IMR-90 (cell line): ENCODE data around the gene TPT1. TPM values are rescaled to one million over a fixed set of nuclear protein-coding genes. Genes with fewer than 3 reads are reported as not detected.

Source experiments
- ATAC-seq: fragments of 200-7000 bp; cut with Tn5 transposase; 2 replicates; pipeline ENCODE4 v1.9.1; 2020; ENCODE audit warnings: low read depth, mild to moderate bottlenecking, moderate library complexity
- BruUV-seq: library from RNA; stranded (reverse); fragments of 400-500 nt; replicated peaks from 2 replicates; lab custom pipeline; 2021; lab: Mats Ljungman, UMichigan
- CTCF ChIA-PET: fragments of 300-600 bp; formaldehyde crosslinking; extraction: SDS; loops from one replicate; lab custom pipeline; 2021; ENCODE audit warnings: antibody characterized with exemption; lab: Yijun Ruan, JAX
- POLR2A ChIA-PET: fragments of 300-600 bp; sonication (Branson Sonifier 250); formaldehyde crosslinking; loops from one replicate; lab custom pipeline; 2022; ENCODE audit warnings: antibody characterized with exemption; ENCODE audit not compliant: unreplicated experiment; lab: Charles Lee
- DNase-seq: peaks from one replicate; pipeline ENCODE4 v3.0.0; 2013
- H2AFZ ChIP-seq: replicated peaks from 2 replicates; pipeline ENCODE3; 2013; ENCODE audit warnings: low read length, mild to moderate bottlenecking; ENCODE audit not compliant: poor library complexity
- H2AK5ac ChIP-seq: 2 replicates; pipeline ENCODE4 v1.6.1; 2013; ENCODE audit warnings: low read depth, low read length, inconsistent platforms
- H2AK9ac ChIP-seq: replicated peaks from 2 replicates; pipeline ENCODE3; 2013; ENCODE audit warnings: mild to moderate bottlenecking, low read depth, low read length, moderate library complexity; ENCODE audit not compliant: poor library complexity
- H2BK120ac ChIP-seq: 2 replicates; pipeline ENCODE4 v1.6.1; 2013; ENCODE audit warnings: low read depth, low read length, inconsistent platforms
- H2BK15ac ChIP-seq: 3 replicates; pipeline ENCODE4 v1.6.1; 2013; ENCODE audit warnings: low read depth, low read length, inconsistent platforms
- H2BK20ac ChIP-seq: 2 replicates; pipeline ENCODE4 v1.6.1; 2013; ENCODE audit warnings: low read depth, mild to moderate bottlenecking, inconsistent platforms, low read length, moderate library complexity
- H2BK5ac ChIP-seq: 2 replicates; pipeline ENCODE4 v1.6.1; 2013; ENCODE audit warnings: mild to moderate bottlenecking, low read depth, low read length, inconsistent platforms; ENCODE audit not compliant: poor library complexity, severe bottlenecking
- H3K14ac ChIP-seq: replicated peaks from 2 replicates; pipeline ENCODE4 v1.6.1; 2013; ENCODE audit warnings: low read depth, low read length, inconsistent platforms
- H3K18ac ChIP-seq: 2 replicates; pipeline ENCODE4 v1.6.1; 2013; ENCODE audit warnings: low read depth, low read length, control low read depth
- H3K23ac ChIP-seq: 2 replicates; pipeline ENCODE4 v1.6.1; 2013; ENCODE audit warnings: low read depth, low read length, inconsistent platforms
- H3K27ac ChIP-seq: 2 replicates; pipeline ENCODE4 v1.5.1; 2013; ENCODE audit warnings: mild to moderate bottlenecking, control low read depth, low read length; ENCODE audit not compliant: insufficient read depth
- H3K27me3 ChIP-seq: 2 replicates; pipeline ENCODE4 v1.6.1; 2013; ENCODE audit warnings: low read length; ENCODE audit not compliant: control insufficient read depth, insufficient read depth
- H3K36me3 ChIP-seq: 2 replicates; pipeline ENCODE4 v1.6.1; 2013; ENCODE audit warnings: low read length, mixed read lengths; ENCODE audit not compliant: control insufficient read depth, insufficient read depth
- H3K4ac ChIP-seq: 2 replicates; pipeline ENCODE4 v1.6.1; 2013; ENCODE audit warnings: low read depth, low read length, inconsistent platforms
- H3K4me1 ChIP-seq: 2 replicates; pipeline ENCODE4 v1.6.1; 2013; ENCODE audit warnings: low read length, mixed read lengths; ENCODE audit not compliant: control insufficient read depth, insufficient read depth
- H3K4me2 ChIP-seq: 2 replicates; pipeline ENCODE4 v1.6.1; 2013; ENCODE audit warnings: low read depth, mild to moderate bottlenecking, control low read depth, low read length, moderate library complexity
- H3K4me3 ChIP-seq: 2 replicates; pipeline ENCODE4 v1.5.1; 2013; ENCODE audit warnings: low read depth, mild to moderate bottlenecking, control low read depth, low read length, moderate library complexity; ENCODE audit not compliant: insufficient read depth
- H3K56ac ChIP-seq: 2 replicates; pipeline ENCODE4 v1.6.1; 2013; ENCODE audit warnings: low read length, inconsistent platforms; ENCODE audit not compliant: insufficient read depth; ENCODE audit errors: extremely low read depth
- H3K79me1 ChIP-seq, 2 experiments: 2 replicates each; pipeline ENCODE4 v1.6.1; 2013; ENCODE audit warnings: low read length in 2 of 2, inconsistent platforms in 1 of 2, low read depth in 1 of 2
- H3K9ac ChIP-seq: 2 replicates; pipeline ENCODE4 v1.6.1; 2013; ENCODE audit warnings: low read depth, low read length, control low read depth
- H3K9me1 ChIP-seq: 2 replicates; pipeline ENCODE4 v1.6.1; 2013; ENCODE audit warnings: low read length, inconsistent platforms; ENCODE audit not compliant: insufficient read depth
- H3K9me3 ChIP-seq: 2 replicates; pipeline ENCODE4 v1.6.1; 2013; ENCODE audit warnings: low read length; ENCODE audit not compliant: control insufficient read depth, insufficient read depth
- H4K20me1 ChIP-seq: 2 replicates; pipeline ENCODE4 v1.6.1; 2013; ENCODE audit warnings: low read length, inconsistent platforms; ENCODE audit not compliant: insufficient read depth
- H4K5ac ChIP-seq: 2 replicates; pipeline ENCODE4 v1.6.1; 2013; ENCODE audit warnings: mild to moderate bottlenecking, low read depth, low read length, control low read depth
- H4K8ac ChIP-seq, 2 experiments: 2 replicates each; pipeline ENCODE4 v1.6.1; 2013; ENCODE audit warnings: low read depth in 2 of 2, low read length in 2 of 2, control low read depth in 1 of 2, inconsistent platforms in 1 of 2
- H4K91ac ChIP-seq: 2 replicates; pipeline ENCODE4 v1.6.1; 2013; ENCODE audit warnings: low read depth, low read length, inconsistent platforms; ENCODE audit not compliant: insufficient read depth
- BHLHE40 ChIP-seq: fragments of 150-350 bp; IDR thresholded peaks from 2 replicates; pipeline ENCODE4 v1.6.1; 2016; ENCODE audit warnings: mild to moderate bottlenecking, low read depth, low read length
- CEBPB ChIP-seq: IDR thresholded peaks from 2 replicates; pipeline ENCODE4 v1.6.1; 2012; ENCODE audit warnings: low read depth, low read length, improper control_type of control experiment
- CHD1 ChIP-seq: IDR thresholded peaks from 2 replicates; pipeline ENCODE4 v1.6.1; 2012; ENCODE audit warnings: low read depth, low read length, improper control_type of control experiment
- FOS ChIP-seq: fragments of 150-350 bp; IDR thresholded peaks from 2 replicates; pipeline ENCODE4 v1.6.1; 2016; ENCODE audit warnings: low read depth, low read length
- MAFK ChIP-seq: IDR thresholded peaks from 2 replicates; pipeline ENCODE4 v1.6.1; 2012; ENCODE audit warnings: low read depth, low read length, improper control_type of control experiment
- MAZ ChIP-seq: IDR thresholded peaks from 2 replicates; pipeline ENCODE4 v1.6.1; 2012; ENCODE audit warnings: low read depth, mild to moderate bottlenecking, low read length, improper control_type of control experiment, moderate library complexity, borderline replicate concordance
- MXI1 ChIP-seq: IDR thresholded peaks from 2 replicates; pipeline ENCODE4 v1.6.1; 2012; ENCODE audit warnings: low read depth, mild to moderate bottlenecking, low read length, moderate library complexity, borderline replicate concordance
- NFE2L2 ChIP-seq: fragments of 150-350 bp; IDR thresholded peaks from 2 replicates; pipeline ENCODE4 v1.6.1; 2016; ENCODE audit warnings: low read depth, mild to moderate bottlenecking, low read length
- RAD21 ChIP-seq: IDR thresholded peaks from 2 replicates; pipeline ENCODE4 v1.6.1; 2012; ENCODE audit warnings: low read length, improper control_type of control experiment
- RFX5 ChIP-seq: IDR thresholded peaks from 2 replicates; pipeline ENCODE4 v1.8.0; 2012; ENCODE audit warnings: low read depth, mild to moderate bottlenecking, low read length, moderate library complexity
- SMC3 ChIP-seq: fragments of 150-350 bp; IDR thresholded peaks from 2 replicates; pipeline ENCODE4 v1.6.1; 2016; ENCODE audit warnings: low read depth, mild to moderate bottlenecking, antibody characterized with exemption, low read length, moderate library complexity
- WGBS, 2 experiments: methylation state at CpG; one replicate each; pipeline versions ENCODE4 v1.1.5 to v1.1.7; 2013; ENCODE audit warnings: missing lambda C conversion rate in 2 of 2; ENCODE audit not compliant: insufficient read length in 1 of 2; ENCODE audit errors: extremely low coverage in 2 of 2; 5-methylcytosine and 5-hydroxymethylcytosine counted together
- dilution Hi-C: fragments of 300-500 bp; cut with HindIII; formaldehyde crosslinking; loops from one replicate; pipeline ENCODE4 v1.14.3; 2018; ENCODE audit warnings: low sequenced_read_pairs; ENCODE audit not compliant: unreplicated experiment
- in situ Hi-C: fragments of 300-500 bp; cut with MboI; formaldehyde crosslinking; loops from 3 replicates; pipeline ENCODE4 v1.14.3; 2019; ENCODE audit warnings: low sequenced_read_pairs, inconsistent platforms, mixed read lengths
- intact Hi-C: fragments of 100-400 bp; cut with micrococcal nuclease; formaldehyde crosslinking; loops from 2 replicates; pipeline ENCODE4 v1.10.0; 2022
- polyA plus RNA-seq, 3 experiments: library from polyadenylated mRNA; depleted of rRNA; stranded (reverse); fragments of >200 nt; gene quantifications; 2 replicates each; pipeline ENCODE4 v1.2.3, GENCODE V29; 2012; ENCODE audit warnings: low replicate concordance in 1 of 3
- total RNA-seq: library from RNA; depleted of rRNA; stranded (reverse); fragments of >200 nt; gene quantifications from 2 replicates; pipeline ENCODE4 v1.2.3, GENCODE V29; 2012
- TF ChIP-seq, protein P1 (sequence below): fragments of 150-350 bp; IDR thresholded peaks from 2 replicates; pipeline ENCODE4 v1.6.1; 2017; ENCODE audit warnings: mild to moderate bottlenecking, antibody characterized with exemption, low read length, low read depth
- TF ChIP-seq, protein P2 (sequence below): fragments of 150-350 bp; IDR thresholded peaks from 2 replicates; pipeline ENCODE4 v1.6.1; 2016; ENCODE audit warnings: low read depth, mild to moderate bottlenecking, low read length, moderate library complexity, borderline replicate concordance
- TF ChIP-seq, protein P3 (sequence below): conservative IDR thresholded peaks from 2 replicates; pipeline ENCODE4 v1.5.1; 2012; ENCODE audit warnings: mild to moderate bottlenecking, low read depth, low read length, improper control_type of control experiment

Gene TPT1
- total and polyA plus RNA-seq, 2 of the 4 experiments (the other 2 are of a cell fraction), result 1,663 to 2,665 TPM

DNA sequence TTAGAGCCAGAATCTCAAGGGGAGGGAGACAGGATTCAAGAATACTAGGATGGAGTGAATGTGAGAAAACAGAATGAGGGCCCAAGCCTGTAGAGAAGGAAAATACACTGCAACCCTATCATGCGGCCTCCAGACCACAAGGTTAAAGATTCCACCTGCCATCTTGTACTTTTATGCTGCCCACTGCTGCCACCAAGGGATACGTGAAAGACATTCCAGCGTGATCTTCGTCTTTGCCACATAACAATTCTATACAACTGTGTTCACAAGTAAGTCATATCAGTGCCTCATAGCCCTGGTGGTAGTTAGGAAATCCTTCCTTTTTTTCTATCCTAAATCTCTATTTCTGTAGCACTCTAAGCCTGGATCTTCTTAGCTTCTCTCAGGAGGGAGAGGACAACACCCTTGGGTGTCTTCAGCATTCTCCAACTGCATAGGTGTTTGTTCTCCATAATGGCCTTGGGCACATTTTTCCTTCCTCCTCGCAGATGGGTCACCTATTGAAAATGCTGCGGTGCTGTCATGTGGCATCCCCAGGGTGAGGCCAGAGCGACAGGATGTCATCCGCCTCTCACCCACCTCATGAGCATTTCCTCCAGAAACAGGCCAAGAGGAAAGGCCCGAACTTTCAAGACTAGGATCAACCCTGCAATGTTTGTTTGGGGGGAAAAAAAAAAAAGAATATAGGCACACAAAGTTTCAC, 13.6 kb downstream of the TPT1 start:
- H3K23ac ChIP-seq, result peak overlapping the region; percentile 32; the same call in 1 of the 2 replicates
- peak overlapping the region; percentile 82 for H2BK20ac ChIP-seq
- no peak overlapping the region for H2AK9ac ChIP-seq
- H4K91ac ChIP-seq, result peak overlapping the region; percentile 70
- H2BK15ac ChIP-seq, result peak overlapping the region; percentile 72; the same call in 1 of the 3 replicates
- ChIA-PET POLR2A (no interaction called here), CTCF (interaction anchor here (1.0 kb wide), 1 partner anchor 281 kb away, joined by 4 read pairs; no protein-coding TSS in a partner anchor)
- peaks cover 18% of the 10 kb centered on the region for H4K20me1 ChIP-seq
- H2AFZ ChIP-seq, result peak overlapping the region; percentile 55
- peak overlapping the region; percentile 40; the same call in 1 of the 2 replicates for H3K18ac ChIP-seq
- peak overlapping the region; percentile 70; the same call in 1 of the 2 replicates for H3K14ac ChIP-seq
- peak overlapping the region; percentile 21 for H2BK5ac ChIP-seq
- no peak overlapping the region for H3K9ac ChIP-seq
- in situ Hi-C loops, result no loop called here
- no peak overlapping the region for H3K4me3 ChIP-seq
- H3K79me1 ChIP-seq, result peaks cover 0 to 29% of the 10 kb centered on the region in 2 experiments; a peak in 3 of 4 replicates
- peak overlapping the region; percentile 39 for H2BK120ac ChIP-seq
- ATAC-seq, result no peak
- peak overlapping the region; percentile 74 for H3K4ac ChIP-seq
- H3K56ac ChIP-seq, result no peak overlapping the region
- no peaks in the 10 kb centered on the region for H3K36me3 ChIP-seq
- peak overlapping the region; percentile 25; the same call in 1 of the 2 replicates for H3K27ac ChIP-seq
- no peak overlapping the region for H3K4me2 ChIP-seq
- dilution Hi-C loops, result no loop called here
- H4K5ac ChIP-seq, result peak overlapping the region; percentile 26; the same call in 1 of the 2 replicates
- BruUV-seq, result no TSS peak
- peaks cover 14% of the 10 kb centered on the region for H3K4me1 ChIP-seq
- H3K9me1 ChIP-seq, result peaks cover 19% of the 10 kb centered on the region
- H2AK5ac ChIP-seq, result peak overlapping the region; percentile 86
- H3K27me3 ChIP-seq, result no peaks in the 10 kb centered on the region
- peak overlapping the region in 1 of 2 experiments; percentile 28; a peak in 1 of 4 replicates for H4K8ac ChIP-seq
- no peaks in the 10 kb centered on the region for H3K9me3 ChIP-seq
- 100% methylated on average over 1 of the region's 9 CpGs; no CpG with 5 or more reads in 1 of the 2 experiments for WGBS, 2 experiments
- intact Hi-C loops, result no loop called here
- DNase-seq, result no peak
- no peak for TF ChIP-seq NFE2L2
- no peak for TF ChIP-seq CEBPB
- TF ChIP-seq CHD1, result no peak
- TF ChIP-seq, protein P1, sequence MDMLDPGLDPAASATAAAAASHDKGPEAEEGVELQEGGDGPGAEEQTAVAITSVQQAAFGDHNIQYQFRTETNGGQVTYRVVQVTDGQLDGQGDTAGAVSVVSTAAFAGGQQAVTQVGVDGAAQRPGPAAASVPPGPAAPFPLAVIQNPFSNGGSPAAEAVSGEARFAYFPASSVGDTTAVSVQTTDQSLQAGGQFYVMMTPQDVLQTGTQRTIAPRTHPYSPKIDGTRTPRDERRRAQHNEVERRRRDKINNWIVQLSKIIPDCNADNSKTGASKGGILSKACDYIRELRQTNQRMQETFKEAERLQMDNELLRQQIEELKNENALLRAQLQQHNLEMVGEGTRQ, result no peak
- TF ChIP-seq MAZ, result no peak
- no peak for TF ChIP-seq RFX5
- TF ChIP-seq, protein P2, sequence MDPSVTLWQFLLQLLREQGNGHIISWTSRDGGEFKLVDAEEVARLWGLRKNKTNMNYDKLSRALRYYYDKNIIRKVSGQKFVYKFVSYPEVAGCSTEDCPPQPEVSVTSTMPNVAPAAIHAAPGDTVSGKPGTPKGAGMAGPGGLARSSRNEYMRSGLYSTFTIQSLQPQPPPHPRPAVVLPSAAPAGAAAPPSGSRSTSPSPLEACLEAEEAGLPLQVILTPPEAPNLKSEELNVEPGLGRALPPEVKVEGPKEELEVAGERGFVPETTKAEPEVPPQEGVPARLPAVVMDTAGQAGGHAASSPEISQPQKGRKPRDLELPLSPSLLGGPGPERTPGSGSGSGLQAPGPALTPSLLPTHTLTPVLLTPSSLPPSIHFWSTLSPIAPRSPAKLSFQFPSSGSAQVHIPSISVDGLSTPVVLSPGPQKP, result no peak
- no peak for TF ChIP-seq MAFK
- TF ChIP-seq RAD21, result no peak
- TF ChIP-seq SMC3, result no peak
- no peak for TF ChIP-seq MXI1
- TF ChIP-seq BHLHE40, result no peak
- TF ChIP-seq FOS, result no peak
- TF ChIP-seq, protein P3, sequence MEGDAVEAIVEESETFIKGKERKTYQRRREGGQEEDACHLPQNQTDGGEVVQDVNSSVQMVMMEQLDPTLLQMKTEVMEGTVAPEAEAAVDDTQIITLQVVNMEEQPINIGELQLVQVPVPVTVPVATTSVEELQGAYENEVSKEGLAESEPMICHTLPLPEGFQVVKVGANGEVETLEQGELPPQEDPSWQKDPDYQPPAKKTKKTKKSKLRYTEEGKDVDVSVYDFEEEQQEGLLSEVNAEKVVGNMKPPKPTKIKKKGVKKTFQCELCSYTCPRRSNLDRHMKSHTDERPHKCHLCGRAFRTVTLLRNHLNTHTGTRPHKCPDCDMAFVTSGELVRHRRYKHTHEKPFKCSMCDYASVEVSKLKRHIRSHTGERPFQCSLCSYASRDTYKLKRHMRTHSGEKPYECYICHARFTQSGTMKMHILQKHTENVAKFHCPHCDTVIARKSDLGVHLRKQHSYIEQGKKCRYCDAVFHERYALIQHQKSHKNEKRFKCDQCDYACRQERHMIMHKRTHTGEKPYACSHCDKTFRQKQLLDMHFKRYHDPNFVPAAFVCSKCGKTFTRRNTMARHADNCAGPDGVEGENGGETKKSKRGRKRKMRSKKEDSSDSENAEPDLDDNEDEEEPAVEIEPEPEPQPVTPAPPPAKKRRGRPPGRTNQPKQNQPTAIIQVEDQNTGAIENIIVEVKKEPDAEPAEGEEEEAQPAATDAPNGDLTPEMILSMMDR, result no peak
